Effector memory CD4-positive, alpha-beta T cell (primary cell): ENCODE results near the gene AOPEP.

Source experiments
- DNase-seq, 3 donors: peaks; one replicate each; pipeline ENCODE4 v3.0.0-alpha.2; 2020
- H3K27ac ChIP-seq: 2 replicates; pipeline ENCODE4 v1.7.0; 2013; ENCODE audit warnings: mild to moderate bottlenecking, low read length, moderate library complexity; ENCODE audit not compliant: insufficient read depth, poor library complexity, severe bottlenecking
- H3K27me3 ChIP-seq: replicated peaks from 2 replicates; pipeline ENCODE4 v1.7.0; 2013; ENCODE audit warnings: mild to moderate bottlenecking, low read length; ENCODE audit not compliant: insufficient read depth, control insufficient read depth, poor library complexity, severe bottlenecking
- H3K36me3 ChIP-seq: 2 replicates; pipeline ENCODE4 v1.7.0; 2013; ENCODE audit warnings: mild to moderate bottlenecking, low read length, moderate library complexity; ENCODE audit not compliant: control insufficient read depth, insufficient read depth
- H3K4me1 ChIP-seq: 2 replicates; pipeline ENCODE4 v1.7.0; 2013; ENCODE audit warnings: low read length, mild to moderate bottlenecking; ENCODE audit not compliant: control insufficient read depth, insufficient read depth, poor library complexity, severe bottlenecking
- H3K4me3 ChIP-seq: 2 replicates; pipeline ENCODE4 v1.7.0; 2013; ENCODE audit warnings: low read length, low read depth, mild to moderate bottlenecking; ENCODE audit not compliant: insufficient read depth, poor library complexity, severe bottlenecking
- H3K9me3 ChIP-seq: 2 replicates; pipeline ENCODE4 v1.7.0; 2013; ENCODE audit warnings: mild to moderate bottlenecking, low read length, moderate library complexity; ENCODE audit not compliant: control insufficient read depth

AOPEP gene

GRCh38 chr9:94977416-94977815, 250.9 kb downstream of the AOPEP start:
- Histone ChIP-seq H3K27ac (no peak overlapping the region), H3K9me3 (no peaks in the 10 kb centered on the region), H3K36me3 (no peaks in the 10 kb centered on the region), H3K27me3 (no peaks in the 10 kb centered on the region), H3K4me3 (no peak overlapping the region), H3K4me1 (no peaks in the 10 kb centered on the region)
- DNase-seq = no peak

GRCh38 chr9:94979904-94980507, 253.5 kb downstream of the AOPEP start:
- H3K36me3 ChIP-seq = no peaks in the 10 kb centered on the region
- no peaks in the 10 kb centered on the region for H3K9me3 ChIP-seq
- no peak overlapping the region for H3K4me3 ChIP-seq
- H3K4me1 ChIP-seq = no peaks in the 10 kb centered on the region
- DNase-seq = no peak
- H3K27me3 ChIP-seq = no peaks in the 10 kb centered on the region
- H3K27ac ChIP-seq = no peak overlapping the region

- no peaks in the 10 kb centered on the region for H3K27me3 ChIP-seq
These were observed 254.6 kb downstream of the AOPEP start for GRCh38 chr9:94980947-94981722.

GRCh38 chr9:94981723-94982090, 255.2 kb downstream of the AOPEP start:
- no peaks in the 10 kb centered on the region for H3K27me3 ChIP-seq
- no peak overlapping the region for H3K27ac ChIP-seq
- H3K9me3 ChIP-seq = no peaks in the 10 kb centered on the region
- no peak for DNase-seq
- no peak overlapping the region for H3K4me3 ChIP-seq
- H3K36me3 ChIP-seq = no peaks in the 10 kb centered on the region
- no peaks in the 10 kb centered on the region for H3K4me1 ChIP-seq

More at GRCh38 chr9:94980947-94981722, 254.6 kb downstream of the AOPEP start:
- no peak for DNase-seq
- Histone ChIP-seq H3K27ac (no peak overlapping the region), H3K9me3 (no peaks in the 10 kb centered on the region), H3K4me1 (no peaks in the 10 kb centered on the region), H3K4me3 (no peak overlapping the region), H3K36me3 (no peaks in the 10 kb centered on the region)

GRCh38 chr9:94982211-94982610, 255.7 kb downstream of the AOPEP start:
- DNase-seq = no peak
- Histone ChIP-seq H3K27ac (no peak overlapping the region), H3K27me3 (no peaks in the 10 kb centered on the region), H3K9me3 (no peaks in the 10 kb centered on the region), H3K4me3 (no peak overlapping the region), H3K36me3 (no peaks in the 10 kb centered on the region), H3K4me1 (no peaks in the 10 kb centered on the region)

- no peaks in the 10 kb centered on the region for H3K27me3 ChIP-seq
- H3K36me3 ChIP-seq = no peaks in the 10 kb centered on the region
- H3K4me1 ChIP-seq = no peaks in the 10 kb centered on the region
- DNase-seq = no peak
- H3K4me3 ChIP-seq = no peak overlapping the region
- no peak overlapping the region for H3K27ac ChIP-seq
- H3K9me3 ChIP-seq = no peaks in the 10 kb centered on the region
These were observed 257.1 kb downstream of the AOPEP start for GRCh38 chr9:94983552-94983951.

- H3K27me3 ChIP-seq = no peaks in the 10 kb centered on the region
- no peak overlapping the region for H3K27ac ChIP-seq
- no peak for DNase-seq
- H3K4me3 ChIP-seq = no peak overlapping the region
- H3K4me1 ChIP-seq = no peaks in the 10 kb centered on the region
- no peaks in the 10 kb centered on the region for H3K36me3 ChIP-seq
- H3K9me3 ChIP-seq = no peaks in the 10 kb centered on the region
These were observed 258.5 kb downstream of the AOPEP start for GRCh38 chr9:94984891-94985476.

GRCh38 chr9:94985649-94986048, 259.1 kb downstream of the AOPEP start:
- no peak for DNase-seq
- no peaks in the 10 kb centered on the region for H3K9me3 ChIP-seq

GRCh38 chr9:94987731-94988130, 261.2 kb downstream of the AOPEP start:
- Histone ChIP-seq H3K4me1 (no peaks in the 10 kb centered on the region), H3K27ac (no peak overlapping the region), H3K9me3 (no peaks in the 10 kb centered on the region), H3K4me3 (no peak overlapping the region), H3K36me3 (no peaks in the 10 kb centered on the region), H3K27me3 (no peaks in the 10 kb centered on the region)
- DNase-seq = no peak

More at GRCh38 chr9:94985649-94986048, 259.1 kb downstream of the AOPEP start:
- H3K27me3 ChIP-seq = no peaks in the 10 kb centered on the region
- H3K27ac ChIP-seq = no peak overlapping the region
- no peak overlapping the region for H3K4me3 ChIP-seq
- H3K4me1 ChIP-seq = no peaks in the 10 kb centered on the region
- H3K36me3 ChIP-seq = no peaks in the 10 kb centered on the region

- Histone ChIP-seq H3K27ac (no peak overlapping the region), H3K4me1 (no peaks in the 10 kb centered on the region), H3K9me3 (no peaks in the 10 kb centered on the region), H3K27me3 (no peaks in the 10 kb centered on the region), H3K36me3 (no peaks in the 10 kb centered on the region), H3K4me3 (no peak overlapping the region)
- no peak for DNase-seq
These were observed 264.5 kb downstream of the AOPEP start for GRCh38 chr9:94990897-94991561.
